NB4 (cell line): ENCODE measurements around the gene CEP170B.

Experiments used
- TF ChIP-seq, protein P1 (sequence below): IDR thresholded peaks from one replicate; pipeline ENCODE4 v1.5.1; 2012; ENCODE audit warnings: low read depth, low read length
- TF ChIP-seq, protein P2 (sequence below): IDR thresholded peaks from 2 replicates; pipeline ENCODE4 v1.6.1; 2011; ENCODE audit warnings: low read depth, low read length

DNA sequence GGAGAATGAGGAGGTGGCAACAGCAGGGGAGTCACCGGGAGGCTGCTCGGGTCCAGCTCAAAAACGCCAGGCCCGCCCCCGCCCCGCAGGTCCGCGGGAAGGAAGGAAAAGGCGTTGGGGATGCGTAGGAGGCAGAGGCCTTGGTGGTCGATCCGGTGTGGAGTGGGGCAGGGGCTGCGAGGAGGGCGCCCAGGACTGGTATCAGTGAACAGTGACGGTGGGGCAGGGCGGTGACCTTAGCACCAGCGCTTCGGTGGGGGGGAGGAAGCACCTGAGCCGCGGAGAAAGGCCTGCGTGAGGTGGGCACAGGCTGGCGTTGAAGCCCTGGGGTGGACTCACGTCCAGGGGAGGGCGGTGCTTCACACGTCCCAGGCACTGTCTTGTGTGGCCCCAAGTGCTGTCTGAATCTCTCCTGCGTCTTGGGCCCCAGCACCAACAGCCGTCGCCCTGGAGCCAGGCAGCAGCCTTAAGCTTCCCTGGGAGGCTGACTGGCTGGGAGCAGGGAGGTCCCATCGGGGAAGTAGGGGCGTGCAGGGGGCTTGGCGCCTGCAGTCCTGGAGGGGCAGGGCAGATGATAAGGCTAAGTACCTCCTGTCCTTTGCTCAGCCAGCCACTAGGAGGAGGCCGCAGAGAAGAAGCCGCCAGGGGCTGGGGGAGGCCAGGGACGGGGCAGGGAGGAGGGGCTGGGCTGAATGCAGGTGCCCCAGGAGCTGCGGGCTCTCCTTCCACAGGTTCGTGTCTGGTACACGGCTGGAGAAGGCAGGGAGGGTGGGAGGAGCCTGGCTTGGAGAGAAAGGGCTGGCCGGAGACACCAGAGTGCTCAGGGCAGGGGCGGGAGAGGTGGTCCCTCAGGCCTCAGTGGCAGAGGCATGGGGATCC, 37.7 kb upstream of the CEP170B start:
- TF ChIP-seq, protein P1, sequence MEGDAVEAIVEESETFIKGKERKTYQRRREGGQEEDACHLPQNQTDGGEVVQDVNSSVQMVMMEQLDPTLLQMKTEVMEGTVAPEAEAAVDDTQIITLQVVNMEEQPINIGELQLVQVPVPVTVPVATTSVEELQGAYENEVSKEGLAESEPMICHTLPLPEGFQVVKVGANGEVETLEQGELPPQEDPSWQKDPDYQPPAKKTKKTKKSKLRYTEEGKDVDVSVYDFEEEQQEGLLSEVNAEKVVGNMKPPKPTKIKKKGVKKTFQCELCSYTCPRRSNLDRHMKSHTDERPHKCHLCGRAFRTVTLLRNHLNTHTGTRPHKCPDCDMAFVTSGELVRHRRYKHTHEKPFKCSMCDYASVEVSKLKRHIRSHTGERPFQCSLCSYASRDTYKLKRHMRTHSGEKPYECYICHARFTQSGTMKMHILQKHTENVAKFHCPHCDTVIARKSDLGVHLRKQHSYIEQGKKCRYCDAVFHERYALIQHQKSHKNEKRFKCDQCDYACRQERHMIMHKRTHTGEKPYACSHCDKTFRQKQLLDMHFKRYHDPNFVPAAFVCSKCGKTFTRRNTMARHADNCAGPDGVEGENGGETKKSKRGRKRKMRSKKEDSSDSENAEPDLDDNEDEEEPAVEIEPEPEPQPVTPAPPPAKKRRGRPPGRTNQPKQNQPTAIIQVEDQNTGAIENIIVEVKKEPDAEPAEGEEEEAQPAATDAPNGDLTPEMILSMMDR = peak; percentile 43
- TF ChIP-seq, protein P2, sequence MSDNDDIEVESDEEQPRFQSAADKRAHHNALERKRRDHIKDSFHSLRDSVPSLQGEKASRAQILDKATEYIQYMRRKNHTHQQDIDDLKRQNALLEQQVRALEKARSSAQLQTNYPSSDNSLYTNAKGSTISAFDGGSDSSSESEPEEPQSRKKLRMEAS = no peak
